ENCODE results near the gene TEPSIN.

TEPSIN gene

GRCh38 chr17:81196505-81197408 lies 42.1 kb downstream of the TEPSIN start:
- in situ Hi-C loops (cut with MboI; ENCODE audit: low sequenced_read_pairs, unreplicated experiment) = no loop called here
- DNase-seq (ENCODE audit: low spot score) = no peak
- TF ChIP-seq CTCF (IDR thresholded peaks at IDR 0.05; ENCODE audit: borderline replicate concordance, control extremely low read depth, extremely low read depth, insufficient read depth, missing control alignments) = no peak

GRCh38 chr17:81195941-81196495 lies 42.8 kb downstream of the TEPSIN start:
- DNase-seq (ENCODE audit: low spot score) = no peak
- in situ Hi-C loops (cut with MboI; ENCODE audit: low sequenced_read_pairs, unreplicated experiment) = no loop called here
- TF ChIP-seq CTCF (IDR thresholded peaks at IDR 0.05; ENCODE audit: borderline replicate concordance, control extremely low read depth, extremely low read depth, insufficient read depth, missing control alignments) = no peak

- DNase-seq (ENCODE audit: low spot score) = no peak
- in situ Hi-C loops (cut with MboI; ENCODE audit: low sequenced_read_pairs, unreplicated experiment) = no loop called here
- no peak for TF ChIP-seq CTCF (IDR thresholded peaks at IDR 0.05; ENCODE audit: borderline replicate concordance, control extremely low read depth, extremely low read depth, insufficient read depth, missing control alignments)
Observed at GRCh38 chr17:81194941-81195901, 43.6 kb downstream of the TEPSIN start.

- in situ Hi-C loops (cut with MboI; ENCODE audit: low sequenced_read_pairs, unreplicated experiment) = no loop called here
- no peak for TF ChIP-seq CTCF (IDR thresholded peaks at IDR 0.05; ENCODE audit: borderline replicate concordance, control extremely low read depth, extremely low read depth, insufficient read depth, missing control alignments)
- DNase-seq (ENCODE audit: low spot score) = no peak
Observed at GRCh38 chr17:81194225-81194760, 44.6 kb downstream of the TEPSIN start.

GRCh38 chr17:81193470-81194224 lies 45.2 kb downstream of the TEPSIN start:
- in situ Hi-C loops (cut with MboI; ENCODE audit: low sequenced_read_pairs, unreplicated experiment) = no loop called here
- DNase-seq (ENCODE audit: low spot score) = peak; percentile 71

More at GRCh38 chr17:81193470-81194224, 45.2 kb downstream of the TEPSIN start:
- TF ChIP-seq CTCF (IDR thresholded peaks at IDR 0.05; ENCODE audit: borderline replicate concordance, control extremely low read depth, extremely low read depth, insufficient read depth, missing control alignments) = no peak
